NCI-H2107 treated with DMSO at 0.1 percent for 48 hours (cell line): ENCODE data around the gene OPTN.

Experiments used
- DNase-seq: peaks from one replicate; lab custom pipeline; 2025; ENCODE audit not compliant: unreplicated experiment; lab: John Stamatoyannopoulos, UW

Gene OPTN

DNA sequence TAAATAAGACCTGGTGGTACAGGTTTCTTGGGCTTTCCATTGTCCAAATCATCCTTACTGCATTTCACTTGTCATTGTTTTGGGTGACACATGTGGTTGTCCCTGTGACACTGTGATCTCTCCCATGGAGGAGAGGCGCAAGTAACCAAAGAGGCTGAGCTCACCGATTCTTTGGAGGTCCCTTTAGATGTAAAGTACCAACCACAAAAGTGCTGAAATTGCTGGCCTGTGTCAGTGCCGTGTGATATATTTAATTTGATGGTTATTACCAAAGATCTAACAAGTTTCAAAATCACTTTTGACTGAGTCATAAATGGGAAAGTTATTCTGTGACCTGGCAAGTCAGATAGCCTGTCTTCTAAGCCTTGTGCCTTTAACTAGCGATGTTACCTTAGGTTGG, 80.8 kb downstream of the OPTN start:
- DNase-seq, result no peak

DNA sequence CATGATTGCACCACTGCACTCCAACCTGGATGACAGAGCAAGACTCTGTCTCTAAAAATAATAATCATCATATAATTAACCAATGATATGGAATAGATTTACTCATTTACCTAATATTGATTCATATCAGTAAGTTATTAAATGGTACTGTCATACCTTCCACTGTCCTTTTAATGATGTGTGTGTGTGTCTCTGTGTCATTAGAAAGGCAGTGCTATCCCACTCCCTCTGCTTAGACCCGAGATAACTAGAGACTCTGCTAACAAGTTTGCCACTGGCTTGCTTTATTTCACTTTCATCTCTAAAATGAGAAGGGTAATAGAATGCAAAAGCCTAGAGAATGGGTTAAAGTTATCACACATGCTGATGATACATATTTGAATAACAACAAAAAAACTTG, 82.5 kb downstream of the OPTN start:
- no peak for DNase-seq

DNA sequence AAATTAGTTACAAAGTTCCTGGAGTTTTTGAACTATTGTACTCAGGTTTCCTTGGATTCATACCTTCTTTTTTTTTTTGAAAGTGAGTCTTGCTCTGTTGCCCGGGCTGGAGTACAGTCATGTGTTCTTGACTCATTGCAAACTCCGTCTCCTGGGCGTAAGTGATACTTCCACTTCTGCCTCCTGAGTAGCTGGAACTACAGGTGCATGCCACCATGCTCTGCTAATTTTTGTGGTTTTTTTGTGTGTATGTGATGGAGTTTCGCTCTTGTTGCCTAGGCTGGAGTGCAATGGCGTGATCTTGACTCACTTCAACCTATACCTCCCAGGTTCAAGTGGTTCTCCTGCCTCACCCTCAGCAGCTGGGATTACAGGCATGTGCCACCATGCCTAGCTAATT, 83.7 kb downstream of the OPTN start:
- DNase-seq, result no peak

DNA sequence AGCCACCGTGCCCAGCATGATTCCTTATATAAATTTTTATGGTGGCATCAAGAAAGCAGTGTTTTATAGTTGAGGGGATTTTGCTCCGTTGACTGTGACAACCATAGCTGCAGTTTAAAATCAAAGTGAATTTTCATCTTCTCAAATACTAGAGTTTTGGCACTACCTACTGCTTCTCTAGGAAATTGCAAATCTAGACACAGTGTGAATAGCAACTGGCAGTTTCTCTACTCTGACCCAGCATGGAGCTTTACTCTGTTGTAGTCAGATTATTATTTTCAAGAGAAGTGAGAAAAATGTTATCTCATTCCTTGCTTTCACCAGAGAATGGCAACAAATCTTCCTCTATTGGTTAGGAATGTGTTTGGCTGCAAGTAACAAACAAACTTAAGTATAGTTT, 84.3 kb downstream of the OPTN start:
- DNase-seq, result no peak

DNA sequence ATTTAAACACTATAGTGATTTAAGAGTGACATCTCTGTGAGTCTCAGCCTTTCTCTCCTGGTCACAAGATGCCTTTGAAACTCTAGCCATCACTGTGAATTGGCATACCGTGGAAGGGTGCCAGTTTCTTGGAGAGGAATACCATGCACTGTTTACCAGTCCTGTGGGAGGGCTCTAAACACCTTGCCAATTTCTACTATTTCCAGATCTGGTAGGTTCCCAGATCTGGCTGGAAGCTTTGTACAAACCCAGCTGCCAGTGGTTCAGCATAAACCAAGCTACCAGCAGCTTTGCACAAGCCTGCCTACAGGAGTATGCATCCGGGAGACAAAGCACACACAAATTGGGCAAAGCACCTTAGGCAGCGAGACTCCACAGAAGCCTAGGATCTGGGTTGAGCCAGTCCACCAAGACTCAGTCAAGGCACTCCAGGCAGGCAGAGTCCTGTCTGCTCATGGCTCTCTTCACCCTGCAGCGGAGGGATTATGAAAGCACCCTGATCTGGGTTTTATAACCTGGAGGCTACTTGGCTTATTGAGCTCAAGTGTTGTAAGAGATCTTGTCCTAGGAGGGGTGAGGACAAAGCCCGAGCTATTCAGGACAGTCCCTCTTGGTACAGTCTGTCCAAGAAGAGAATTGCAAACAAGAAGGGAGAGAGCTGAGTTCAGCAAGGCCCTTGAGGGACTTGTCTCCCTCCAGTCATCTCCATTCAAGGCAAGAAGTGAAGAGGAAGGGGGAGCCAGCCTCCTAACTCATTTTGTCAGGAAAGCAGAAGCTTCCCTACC, 85.0 kb downstream of the OPTN start:
- DNase-seq, result peak; percentile 44

DNA sequence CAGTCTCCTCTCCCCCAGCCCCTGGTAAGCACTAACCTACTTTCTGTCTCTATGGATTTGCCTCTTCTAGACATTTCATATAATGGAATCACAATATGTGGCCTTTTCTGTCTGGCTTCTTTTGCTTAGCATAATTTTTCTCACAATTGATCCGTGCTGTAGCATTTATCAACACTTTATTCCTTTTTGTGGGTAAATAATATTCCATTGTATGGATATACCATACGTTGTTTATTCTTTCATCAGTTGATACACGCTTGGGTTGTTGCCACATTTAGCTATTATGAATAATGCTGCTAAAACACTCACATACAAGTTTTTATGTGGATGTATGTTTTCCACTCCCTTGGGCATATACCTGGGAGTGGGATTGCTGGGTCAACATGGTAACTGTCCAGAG, 87.2 kb downstream of the OPTN start:
- DNase-seq, result no peak
